Kidney (tissue), 11 donors: Measurements from ENCODE around the gene MIB2. TPM values are rescaled to one million over a fixed set of nuclear protein-coding genes. Genes with fewer than 3 reads are reported as not detected.
A peak's percentile ranks its signal among the peaks of the same experiment; 100 is the strongest.
"Not testable (repeated sequence)": the region's sequence is repeated elsewhere in the genome, so short reads cannot be mapped to it uniquely, and the experiment has no call there.

Experiments used
- DNase-seq, 5 donors: peaks; one replicate each; pipeline ENCODE4 v3.0.0-alpha.2; 2013 to 2020
- FAIRE-seq: peaks from 2 replicates; lab custom pipeline; 2012; peaks lifted over from hg19 to GRCh38; lab: Jason Lieb, UNC
- H3K27ac ChIP-seq, 2 donors: one replicate each; pipeline ENCODE4 v1.7.0; 2013; ENCODE audit warnings: low read depth in 2 of 2, low read length in 2 of 2, inconsistent platforms in 1 of 2
- H3K27me3 ChIP-seq: one replicate; pipeline ENCODE4 v1.7.1; 2013; ENCODE audit warnings: low read length, inconsistent platforms; ENCODE audit not compliant: control insufficient read depth, insufficient read depth
- H3K36me3 ChIP-seq, 3 donors: one replicate each; pipeline versions ENCODE4 v1.7.0 to v1.7.1; 2013; ENCODE audit warnings: low read length in 3 of 3, control low read depth in 1 of 3, inconsistent platforms in 1 of 3; ENCODE audit not compliant: insufficient read depth in 3 of 3, control insufficient read depth in 2 of 3
- H3K4me1 ChIP-seq, 3 donors: one replicate each; pipeline versions ENCODE4 v1.7.0 to v1.7.1; 2013; ENCODE audit warnings: low read length in 3 of 3, inconsistent platforms in 1 of 3, low read depth in 1 of 3; ENCODE audit not compliant: control insufficient read depth in 2 of 3, insufficient read depth in 2 of 3
- H3K4me3 ChIP-seq, 3 donors: one replicate each; pipeline versions ENCODE4 v1.7.0 to v1.8.1; 2013; ENCODE audit warnings: low read length in 3 of 3, control low read depth in 1 of 3, inconsistent platforms in 1 of 3
- H3K9ac ChIP-seq, 3 donors: one replicate each; pipeline versions ENCODE4 v1.7.0 to v1.7.1; 2013; ENCODE audit warnings: low read length in 3 of 3, control low read depth in 1 of 3, inconsistent platforms in 1 of 3
- H3K9me3 ChIP-seq, 3 donors: one replicate each; pipeline versions ENCODE4 v1.7.0 to v1.7.1; 2013; ENCODE audit warnings: low read length in 3 of 3, control low read depth in 1 of 3, inconsistent platforms in 1 of 3; ENCODE audit not compliant: control insufficient read depth in 2 of 3, insufficient read depth in 1 of 3
- intact Hi-C: fragments of 100-400 bp; cut with DNase I; formaldehyde crosslinking; loops from one replicate; pipeline ENCODE4 v1.11.1; 2022
- polyA plus RNA-seq: library from polyadenylated mRNA; stranded (reverse); fragments of 350-450 nt; fragmentation: Illumina TruSeq; extraction: RNeasy Lipid Tissue Mini Kit (QIAGEN cat#74804); gene quantifications from one replicate; pipeline ENCODE4 v1.2.3, GENCODE V29; 2014; ENCODE audit warnings: low read depth, low replicate concordance; ENCODE audit not compliant: insufficient read depth
- total RNA-seq: library from RNA; stranded (reverse); fragmentation: NEBNext Ultra II Directional; extraction: Animal tissue kit (Norgen Biotek cat#: 25700); gene quantifications from one replicate; pipeline ENCODE4 v1.2.1, GENCODE V29; 2021
- donor health status: control.
- donor health status: control.
- donor health status: DM: yes; HTN: yes; CAD: no.
- donor health status: Normal renal cell carcinoma (clear cell type).

The MIB2 gene
- total and polyA plus RNA-seq, 2 donors from 2014 or later = 35.6 to 61.6 TPM

GRCh38 chr1:1638528-1638927 lies 23.2 kb downstream of the MIB2 start:
- H3K9ac ChIP-seq, FAIRE-seq, H3K36me3 ChIP-seq, H3K27ac ChIP-seq, intact Hi-C loops, H3K27me3 ChIP-seq, H3K4me1 ChIP-seq, H3K4me3 ChIP-seq, H3K9me3 ChIP-seq: not testable (repeated sequence)
- peak in 1 of 5 donors; percentile 22 for DNase-seq

GRCh38 chr1:1639368-1639767 lies 24.1 kb downstream of the MIB2 start:
- intact Hi-C loops, H3K4me3 ChIP-seq, H3K27me3 ChIP-seq, H3K4me1 ChIP-seq, FAIRE-seq, H3K9me3 ChIP-seq, H3K36me3 ChIP-seq, H3K9ac ChIP-seq, H3K27ac ChIP-seq: not testable (repeated sequence)
- DNase-seq = peak in 1 of 5 donors; percentile 26

- H3K9ac ChIP-seq, intact Hi-C loops, H3K36me3 ChIP-seq, H3K9me3 ChIP-seq, H3K4me3 ChIP-seq, H3K4me1 ChIP-seq, H3K27me3 ChIP-seq, H3K27ac ChIP-seq, FAIRE-seq: not testable (repeated sequence)
- DNase-seq = peak in 1 of 5 donors; percentile 22
Observed at GRCh38 chr1:1640081-1640480, 24.8 kb downstream of the MIB2 start.

DNA sequence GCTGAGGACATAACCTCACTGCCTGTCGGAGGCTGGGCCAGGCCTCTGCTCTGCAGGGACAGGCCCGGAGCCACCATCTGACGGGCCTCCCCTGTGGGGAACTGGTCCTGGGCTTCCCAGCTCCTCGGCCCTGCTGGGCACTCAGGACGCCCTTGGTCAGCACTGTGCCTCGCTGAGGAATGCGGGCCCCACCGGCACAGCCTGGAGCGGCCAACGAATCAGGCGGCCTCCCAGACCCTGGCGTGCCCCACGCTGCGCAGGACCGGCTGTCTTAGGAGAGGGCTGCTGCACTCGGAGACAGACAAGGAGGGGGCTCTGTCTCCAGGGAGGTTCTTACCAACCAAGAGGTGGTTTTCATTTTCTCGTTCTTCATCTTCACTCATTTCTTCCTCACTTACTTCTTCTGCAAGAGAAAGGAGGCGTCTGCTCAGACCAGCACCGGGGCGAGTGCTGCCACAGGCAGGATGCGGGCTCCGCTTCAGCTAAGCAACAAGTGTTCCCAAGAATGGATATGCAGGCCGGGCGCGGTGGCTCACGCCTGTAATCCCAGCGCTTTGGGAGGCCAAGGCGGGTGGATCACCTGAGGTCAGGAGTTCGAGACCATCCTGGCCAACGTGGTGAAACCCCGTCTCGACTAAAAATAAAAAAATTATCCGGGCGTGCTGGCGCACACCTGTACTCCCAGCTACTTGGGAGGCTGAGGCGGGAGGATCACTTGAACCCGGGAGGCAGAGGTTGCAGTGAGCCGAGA lies 25.6 kb downstream of the MIB2 start:
- intact Hi-C loops, H3K9me3 ChIP-seq, H3K9ac ChIP-seq, H3K4me1 ChIP-seq, H3K4me3 ChIP-seq, FAIRE-seq, H3K27ac ChIP-seq, H3K36me3 ChIP-seq, H3K27me3 ChIP-seq: not testable (repeated sequence)
- peak in 1 of 5 donors; percentile 35 for DNase-seq

DNA sequence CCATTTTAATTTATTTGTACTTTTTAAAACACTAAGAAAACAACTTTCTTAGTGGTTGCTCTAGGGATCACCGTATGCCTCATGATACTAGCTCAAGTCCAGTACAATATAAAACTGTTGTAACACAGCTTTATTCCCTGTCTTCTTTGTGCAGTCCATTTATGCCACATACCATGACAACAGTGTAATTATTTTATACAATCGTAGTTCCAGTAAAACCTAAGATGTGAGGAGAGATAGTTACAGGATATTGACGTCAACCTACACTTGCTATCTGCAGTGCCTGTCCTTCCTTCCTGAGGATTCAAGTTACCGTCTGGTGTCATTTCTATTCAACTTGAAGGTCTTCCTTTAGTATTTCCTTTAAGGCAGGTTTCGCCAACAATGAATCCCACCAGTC lies 31.0 kb downstream of the MIB2 start:
- intact Hi-C loops, FAIRE-seq, H3K36me3 ChIP-seq, H3K4me1 ChIP-seq, H3K4me3 ChIP-seq, H3K9ac ChIP-seq, DNase-seq, H3K9me3 ChIP-seq, H3K27me3 ChIP-seq: not testable (repeated sequence)
- peak overlapping the region in 1 of 2 donors; percentile 1 for H3K27ac ChIP-seq

DNA sequence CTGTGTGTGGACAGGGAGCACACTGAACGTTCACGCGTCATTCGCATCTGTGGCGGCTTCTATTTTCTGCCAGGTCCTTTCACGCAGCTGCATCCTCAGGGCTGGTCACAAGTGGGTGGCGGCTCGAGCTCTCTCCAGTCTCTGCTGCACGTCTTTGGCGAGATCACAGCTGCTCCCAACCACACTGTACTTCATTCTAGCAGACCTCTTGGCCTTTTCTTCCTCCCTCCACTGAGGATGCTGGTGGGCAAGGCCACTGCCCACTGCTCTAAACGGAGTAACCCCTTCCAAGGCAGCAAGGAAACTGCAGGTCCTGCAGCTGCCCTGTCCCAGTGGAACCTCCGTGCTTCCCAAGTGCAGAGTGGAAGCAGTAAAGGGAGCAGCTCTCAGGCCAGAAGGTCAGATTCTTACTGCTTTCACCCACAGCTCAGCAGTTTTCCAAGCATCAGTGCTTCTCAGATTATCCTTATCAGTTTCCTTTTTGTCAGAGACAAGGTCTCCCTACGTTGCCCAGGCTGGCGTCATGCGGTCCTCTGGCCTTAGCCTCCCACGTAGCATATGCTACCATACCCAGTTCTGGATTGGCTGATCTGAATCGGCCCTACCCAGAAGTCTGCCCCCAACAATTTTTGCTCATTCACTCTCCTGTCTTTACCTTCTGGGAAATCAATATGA lies 32.4 kb downstream of the MIB2 start:
- peak in 1 of 5 donors; percentile 18 for DNase-seq
- H3K9ac ChIP-seq, H3K27me3 ChIP-seq, H3K27ac ChIP-seq, H3K9me3 ChIP-seq, H3K4me3 ChIP-seq, H3K4me1 ChIP-seq, FAIRE-seq, intact Hi-C loops: not testable (repeated sequence)
- H3K36me3 ChIP-seq = peaks cover 5 to 14% (median 11%) of the 10 kb centered on the region in 3 donors

- intact Hi-C loops, H3K27me3 ChIP-seq, H3K4me1 ChIP-seq, H3K9ac ChIP-seq, H3K4me3 ChIP-seq, FAIRE-seq, H3K27ac ChIP-seq, H3K9me3 ChIP-seq: not testable (repeated sequence)
- DNase-seq = peak in 1 of 5 donors; percentile 19
- H3K36me3 ChIP-seq = peaks cover 5 to 14% (median 11%) of the 10 kb centered on the region in 3 donors
Observed at GRCh38 chr1:1648265-1648664, 33.0 kb downstream of the MIB2 start.
